Fibroblast of skin of left biceps (primary cell): ENCODE results near the gene GOLGA6L7.
"Not testable (repeated sequence)": the region's sequence is repeated elsewhere in the genome, so short reads cannot be mapped to it uniquely, and the experiment has no call there.

ENCODE experiments used
- DNase-seq, 2 experiments: peaks; one replicate each; pipeline ENCODE4 v3.0.0-alpha.2; 2013; ENCODE audit warnings: low read depth in 2 of 2

Gene GOLGA6L7, protein sequence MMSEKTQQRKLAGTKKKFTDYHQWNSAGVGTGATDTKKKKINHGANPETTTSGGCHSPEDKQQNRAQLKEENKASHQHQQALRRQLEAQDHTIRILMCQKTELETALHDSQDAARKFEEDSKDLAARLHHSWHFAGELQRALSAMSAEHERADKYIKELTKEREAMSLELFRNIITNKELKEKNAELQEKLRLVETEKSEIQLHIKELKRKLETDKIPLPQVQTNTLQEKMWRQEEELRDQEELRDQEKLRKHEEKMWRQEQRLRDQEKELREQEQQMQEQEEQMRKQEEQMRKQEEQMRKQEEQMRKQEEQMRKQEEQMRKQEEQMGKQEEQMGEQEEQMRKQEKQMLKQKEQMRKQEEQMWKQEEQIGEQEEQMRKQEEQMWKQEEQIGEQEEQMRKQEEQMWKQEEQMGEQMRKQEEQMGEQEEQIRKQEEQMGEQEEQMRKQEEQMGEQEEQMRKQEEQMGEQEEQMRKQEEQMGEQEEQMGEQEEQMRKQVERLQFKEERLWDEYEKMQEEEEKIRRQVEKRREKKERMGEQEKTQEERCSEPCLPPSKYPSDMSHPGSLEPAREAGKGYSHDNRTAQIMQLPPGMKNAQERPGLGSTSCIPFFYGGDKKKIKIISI

DNA sequence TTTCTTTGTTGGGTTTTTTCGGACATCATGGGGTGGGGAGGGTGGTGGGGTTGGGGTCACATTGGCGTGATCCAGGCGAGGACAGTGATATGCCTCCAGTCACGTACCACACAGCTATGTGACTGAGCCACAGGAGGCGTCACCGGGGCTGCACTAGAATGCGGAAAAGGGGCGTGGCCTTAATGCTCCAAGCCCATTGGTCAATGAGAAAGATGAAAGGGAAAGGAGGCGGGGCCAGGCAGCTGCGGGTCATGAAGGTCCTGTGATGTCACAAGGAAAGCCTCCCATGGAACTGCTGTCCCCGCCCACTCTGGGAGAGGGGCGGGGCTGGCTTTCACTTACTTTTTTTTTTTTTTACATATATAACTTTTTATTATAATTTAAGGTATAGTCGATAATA is at the start of gene GOLGA6L7:
GOLGA6L7 (minus strand) TSS at position 124 of the 400 bp plus-strand sequence; CDS start at position 29, 95 bp downstream.
- DNase-seq, result not testable (repeated sequence)

DNA sequence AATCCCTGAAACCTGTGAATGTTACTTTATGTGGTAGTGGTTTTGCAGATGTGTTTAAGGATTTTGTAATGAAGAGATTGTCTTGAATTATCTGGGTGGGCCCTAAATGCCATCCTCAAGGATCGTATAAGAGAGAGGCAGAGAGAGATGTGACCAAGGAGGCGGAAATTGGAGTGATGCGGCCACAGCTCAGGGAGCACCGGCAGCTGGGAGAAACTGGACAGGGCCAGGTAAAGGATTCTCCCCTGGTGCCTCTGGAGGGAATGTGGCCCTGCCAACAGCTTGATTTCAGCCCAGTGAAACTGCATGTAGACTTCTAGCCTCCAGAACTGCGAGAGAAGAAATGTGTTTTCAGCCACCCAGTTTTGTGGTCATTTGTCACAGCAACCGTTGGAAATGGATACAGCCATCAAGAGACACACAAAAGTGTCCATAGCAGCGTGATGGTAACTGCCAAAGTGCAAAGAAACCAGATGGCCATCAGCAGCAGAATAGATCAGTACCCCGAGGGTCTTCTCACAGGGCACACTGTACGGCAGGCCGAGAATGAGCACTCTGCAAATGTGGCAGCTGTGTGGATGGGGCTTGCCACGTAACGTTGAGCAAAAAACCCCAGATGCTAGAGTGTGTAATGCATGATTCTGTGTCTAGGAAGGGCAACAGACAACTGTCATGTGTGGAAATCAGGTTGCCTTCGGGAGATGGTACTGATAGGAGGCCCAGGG is 49.6 kb upstream of the GOLGA6L7 start:
- no peak for DNase-seq

DNA sequence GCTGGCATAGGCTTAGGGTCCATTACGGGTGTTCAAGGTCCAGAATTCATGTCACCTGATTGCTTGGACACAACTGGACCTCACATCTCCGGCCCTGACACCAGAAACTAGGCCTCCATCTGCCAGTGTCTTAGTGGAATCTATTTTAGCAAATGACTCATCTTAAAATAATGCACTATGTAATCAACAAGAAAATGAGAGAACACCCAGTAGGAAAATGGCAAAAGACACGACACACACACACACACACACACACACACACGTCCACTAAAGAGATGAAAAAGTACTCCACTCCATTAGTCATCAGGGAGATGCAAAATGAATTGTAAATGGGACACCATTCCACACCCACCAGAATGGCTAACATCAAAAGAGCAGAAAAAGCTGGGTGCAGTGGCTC is 48.5 kb upstream of the GOLGA6L7 start:
- peak; percentile 56 to 64 for DNase-seq

DNA sequence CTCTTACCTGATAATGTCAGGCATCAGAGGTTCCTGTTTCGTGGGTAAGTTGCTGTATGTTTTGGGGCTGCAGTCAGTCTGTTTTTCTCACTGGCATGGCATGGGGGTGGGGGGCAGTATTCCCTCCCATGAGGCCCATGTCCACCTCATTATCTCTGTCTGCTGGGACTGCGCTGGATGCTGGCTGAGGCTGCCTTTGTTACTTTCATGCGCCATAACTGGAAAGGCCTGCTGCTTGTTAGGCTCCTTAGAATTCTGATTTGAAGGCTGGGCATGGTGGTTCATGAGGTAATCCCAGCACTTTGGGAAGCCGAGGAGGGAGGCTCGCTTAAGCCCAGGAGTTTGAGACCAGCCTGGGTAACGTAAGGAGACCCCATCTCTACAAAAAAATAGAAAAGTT is 47.1 kb upstream of the GOLGA6L7 start:
- DNase-seq, result no peak

DNA sequence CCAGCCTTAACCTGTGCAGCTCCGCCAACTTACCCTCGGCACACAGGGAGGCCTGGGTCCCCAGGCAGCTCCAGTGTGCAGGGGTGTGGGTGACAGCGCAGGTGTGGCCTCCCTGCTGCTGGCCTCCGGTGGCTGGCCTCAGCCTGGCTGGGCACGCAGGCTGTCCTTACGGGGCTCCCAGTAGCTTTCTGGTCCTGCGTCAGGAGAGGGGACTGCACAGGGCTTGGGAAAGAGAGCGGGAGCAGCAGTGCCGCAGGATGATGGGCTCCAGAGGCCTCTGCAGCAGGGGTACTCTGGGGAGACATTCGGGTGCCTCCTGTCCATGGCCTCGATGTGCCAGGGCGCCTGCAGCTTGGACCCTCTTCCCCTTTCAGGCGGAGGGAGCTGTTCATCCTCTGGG is 46.7 kb upstream of the GOLGA6L7 start:
- no peak for DNase-seq

DNA sequence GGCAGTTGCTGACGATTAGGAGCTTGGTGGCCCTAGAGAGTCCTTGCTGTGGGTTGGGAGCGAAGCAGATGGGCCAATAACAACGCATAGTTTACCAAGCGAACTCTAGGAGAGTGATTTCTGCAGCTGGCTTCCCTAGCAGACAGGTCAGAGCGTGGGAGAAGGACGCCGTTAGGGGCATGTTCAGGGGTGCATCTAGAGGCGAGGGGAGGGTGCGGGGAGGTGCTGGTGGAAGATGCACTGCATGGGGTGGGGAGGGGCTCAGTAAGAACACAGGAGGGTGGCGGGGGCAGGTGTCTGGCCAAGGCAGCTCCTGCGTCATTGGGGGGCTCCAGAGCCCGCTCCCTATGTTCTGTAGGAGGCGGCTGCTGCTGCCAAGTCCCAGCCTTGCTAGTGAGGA is 46.2 kb upstream of the GOLGA6L7 start:
- DNase-seq, result no peak

DNA sequence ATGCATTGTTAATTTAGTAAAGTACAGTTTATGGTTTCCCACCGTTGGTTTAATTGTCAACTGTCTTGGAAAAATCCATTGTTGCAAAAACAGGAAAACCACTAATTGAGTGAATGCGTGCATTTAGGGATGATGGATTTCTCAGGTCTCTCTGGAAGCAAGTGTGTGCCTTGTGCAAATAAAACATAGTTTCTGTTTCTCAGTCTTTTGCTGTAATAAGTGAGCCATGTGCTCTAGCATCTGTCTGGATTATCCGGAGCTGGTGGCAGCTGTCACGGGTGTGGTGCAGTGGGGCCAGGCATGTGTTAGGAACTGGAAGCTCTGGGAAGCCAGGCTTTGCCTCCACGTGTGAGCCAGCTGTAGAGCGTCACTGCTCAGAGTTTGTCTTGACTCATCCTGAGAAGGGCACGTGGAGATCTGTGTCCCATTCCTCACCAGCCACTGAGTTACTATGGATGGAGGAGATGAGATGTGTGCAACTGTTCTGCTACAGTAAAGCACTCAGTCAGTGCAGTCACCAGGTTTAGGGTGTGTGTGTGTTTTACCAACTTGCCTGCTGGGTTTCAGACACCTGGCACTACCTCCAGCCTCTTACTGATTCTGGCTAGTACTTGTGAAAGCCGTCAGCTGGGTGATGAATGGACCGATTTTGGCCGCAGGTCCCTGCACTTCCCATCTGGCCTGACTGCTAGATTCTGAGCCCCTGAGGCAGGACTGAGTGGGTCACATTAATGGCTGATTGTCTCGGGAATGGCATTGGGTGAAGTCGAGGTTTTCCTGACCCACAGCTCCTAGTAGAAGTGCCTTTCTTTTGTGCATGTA is 44.6 kb upstream of the GOLGA6L7 start:
- DNase-seq, result peak; percentile 39 to 45

DNA sequence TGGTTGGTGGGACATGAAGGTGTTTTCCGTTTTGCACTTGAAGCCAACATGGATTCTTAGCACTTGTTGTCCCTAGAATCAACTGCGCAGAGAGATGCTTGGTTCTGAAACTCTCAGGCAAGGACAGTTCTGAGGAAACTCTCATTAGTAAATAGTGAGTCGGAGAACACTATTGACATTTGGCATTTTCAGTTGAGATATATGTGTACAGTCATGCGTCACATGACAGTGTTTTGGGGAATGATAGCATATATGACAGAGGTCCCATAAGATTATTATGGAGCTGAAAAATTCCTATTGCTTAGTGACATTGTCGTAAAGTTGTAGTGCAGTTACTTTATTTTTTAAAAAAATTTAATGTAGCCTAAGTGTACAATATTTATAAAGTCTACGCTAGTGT is 43.1 kb upstream of the GOLGA6L7 start:
- DNase-seq, result no peak

DNA sequence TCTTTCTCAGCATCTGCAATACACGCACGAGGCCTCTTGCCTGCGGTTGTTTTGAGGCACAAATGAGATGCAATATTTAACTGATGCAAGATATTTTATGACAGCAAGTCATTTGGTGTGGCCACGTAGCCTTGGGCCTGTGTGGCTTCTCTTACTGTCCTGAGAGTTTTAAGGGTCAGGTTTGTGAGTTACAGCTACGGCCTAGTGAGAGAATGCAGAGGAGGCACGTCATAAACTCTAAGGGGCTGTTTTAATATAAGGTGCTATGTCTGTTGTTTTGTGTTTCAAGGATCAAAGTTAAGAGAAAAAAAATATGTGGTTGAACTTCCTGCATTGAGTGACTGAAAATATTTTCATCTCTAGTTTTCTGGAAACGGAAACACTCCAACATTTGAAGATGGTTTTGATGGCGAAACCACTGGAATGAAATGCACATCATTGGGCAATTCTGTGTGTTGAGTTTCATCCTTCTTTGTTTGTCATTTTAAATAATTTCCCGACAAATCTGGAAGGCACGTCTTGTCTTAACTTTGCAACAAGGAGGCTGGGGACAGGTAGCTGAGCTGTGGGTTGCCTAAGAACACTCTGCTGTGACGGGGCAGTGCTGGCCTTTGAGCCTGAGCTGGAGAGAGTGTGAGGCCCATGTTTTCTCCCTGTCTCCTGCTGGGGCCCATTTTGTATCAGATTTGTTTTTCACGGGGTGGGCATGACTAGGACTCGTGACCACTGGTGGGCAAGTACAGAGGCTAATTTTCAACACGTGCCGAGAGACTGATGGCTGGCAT is 42.5 kb upstream of the GOLGA6L7 start:
- DNase-seq, result peak; percentile 23 to 28

DNA sequence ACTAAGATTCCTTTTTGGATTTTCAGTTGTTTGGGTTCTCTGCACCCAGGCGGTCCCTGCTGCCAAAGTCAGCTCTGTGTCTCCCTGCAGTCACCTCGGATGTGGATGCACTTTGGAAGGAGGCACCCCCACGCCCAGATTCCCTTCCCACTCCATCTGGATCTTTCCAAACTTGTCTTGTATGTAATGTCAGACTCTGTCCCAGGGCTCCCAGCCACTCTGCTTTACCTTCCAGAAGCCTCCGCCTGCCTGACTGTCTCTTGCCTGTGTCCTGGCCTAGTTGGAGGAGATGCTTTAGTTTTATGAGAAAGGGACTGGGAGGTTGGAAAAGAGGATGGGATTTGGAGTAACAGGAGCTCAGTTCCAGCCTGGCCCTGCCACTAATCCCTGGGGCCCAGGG is 41.8 kb upstream of the GOLGA6L7 start:
- not testable (repeated sequence) for DNase-seq

DNA sequence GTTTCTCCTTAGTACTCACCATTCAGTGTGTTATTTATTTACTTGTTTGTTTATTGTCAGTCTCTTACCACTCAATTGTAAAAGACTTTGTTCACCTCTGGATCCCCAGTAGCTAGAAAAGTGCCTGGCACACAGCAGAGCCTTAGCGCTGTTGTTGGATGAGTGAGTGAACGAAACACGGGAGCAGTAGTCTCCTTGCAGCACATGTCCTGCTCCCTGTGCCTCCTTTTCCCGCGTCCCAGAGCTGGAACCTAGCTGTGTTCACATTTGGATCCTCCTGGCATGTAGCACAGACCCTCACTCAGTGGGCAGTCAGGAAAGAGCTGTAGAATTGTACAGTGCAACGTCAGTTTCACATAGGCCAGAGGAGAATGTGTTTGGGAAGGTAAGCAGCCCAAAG is 41.4 kb upstream of the GOLGA6L7 start:
- DNase-seq, result not testable (repeated sequence)

DNA sequence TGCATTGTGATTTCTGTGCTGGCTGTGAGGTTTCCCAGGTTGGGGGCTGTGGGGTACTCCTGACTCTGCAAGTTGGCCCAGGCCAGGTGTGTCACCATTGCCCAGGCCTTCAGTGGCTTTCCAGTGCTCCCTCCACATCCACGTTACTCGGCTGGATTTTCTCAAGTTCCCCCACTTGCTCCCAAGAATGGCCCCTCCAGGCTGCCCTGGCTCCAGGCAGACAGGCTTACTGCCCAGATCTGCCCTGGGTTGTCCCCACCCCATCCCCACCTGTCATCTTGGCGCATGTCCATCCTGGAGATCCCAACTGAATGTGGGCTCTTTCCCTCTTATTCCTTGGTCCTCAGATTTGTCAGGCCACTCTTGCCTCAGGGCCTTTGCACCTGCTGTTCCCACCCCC is 40.9 kb upstream of the GOLGA6L7 start:
- DNase-seq, result no peak

DNA sequence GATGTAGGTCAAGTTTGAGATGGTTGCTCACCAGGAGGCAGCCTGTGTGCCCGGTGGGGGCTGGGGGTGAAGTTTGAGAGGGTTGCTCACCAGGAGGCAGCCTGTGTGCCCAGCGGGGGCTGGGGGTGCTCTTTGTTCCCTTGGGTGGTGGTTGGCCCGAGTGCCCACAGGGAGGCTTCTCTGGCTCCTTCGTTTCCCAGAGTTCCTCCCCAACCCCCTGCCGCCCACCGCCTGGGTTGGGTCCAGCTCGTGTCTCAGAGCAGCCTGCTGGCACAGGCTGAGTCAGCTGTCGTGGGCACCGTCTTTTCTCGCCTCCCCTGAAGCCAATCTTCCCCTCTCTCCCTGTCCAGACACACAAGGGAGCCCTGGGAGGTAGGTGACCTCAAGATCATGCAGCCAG is 40.5 kb upstream of the GOLGA6L7 start:
- DNase-seq, result no peak

DNA sequence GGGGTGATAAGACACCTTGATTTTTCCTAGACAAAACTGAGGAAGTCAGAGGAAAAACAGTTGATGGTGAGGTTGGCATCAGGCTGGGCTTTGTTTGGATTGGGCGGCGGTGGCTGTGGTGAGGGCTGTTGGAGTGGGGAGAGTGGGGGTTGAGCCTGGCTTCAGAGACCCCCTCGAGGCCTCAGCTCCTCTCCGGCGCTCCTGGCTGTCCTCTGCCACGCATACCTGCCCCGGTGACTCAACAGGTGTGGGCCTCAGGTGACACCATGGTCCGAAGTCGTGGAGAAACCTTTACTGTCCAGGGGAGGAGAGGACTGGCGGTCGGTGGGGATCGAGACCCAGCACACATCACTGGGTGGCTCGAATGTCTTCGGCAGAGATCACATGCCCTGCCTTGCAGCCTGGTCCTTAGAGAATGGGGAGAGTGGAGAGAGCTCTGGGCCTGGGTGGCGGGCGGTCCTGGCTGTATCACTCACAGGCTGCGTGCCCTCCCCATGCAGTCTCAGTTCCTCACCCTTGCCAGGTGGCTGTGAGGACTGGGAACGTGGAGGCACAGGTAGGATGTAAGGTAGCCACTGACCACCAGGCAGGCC is 40.0 kb upstream of the GOLGA6L7 start:
- DNase-seq, result no peak

DNA sequence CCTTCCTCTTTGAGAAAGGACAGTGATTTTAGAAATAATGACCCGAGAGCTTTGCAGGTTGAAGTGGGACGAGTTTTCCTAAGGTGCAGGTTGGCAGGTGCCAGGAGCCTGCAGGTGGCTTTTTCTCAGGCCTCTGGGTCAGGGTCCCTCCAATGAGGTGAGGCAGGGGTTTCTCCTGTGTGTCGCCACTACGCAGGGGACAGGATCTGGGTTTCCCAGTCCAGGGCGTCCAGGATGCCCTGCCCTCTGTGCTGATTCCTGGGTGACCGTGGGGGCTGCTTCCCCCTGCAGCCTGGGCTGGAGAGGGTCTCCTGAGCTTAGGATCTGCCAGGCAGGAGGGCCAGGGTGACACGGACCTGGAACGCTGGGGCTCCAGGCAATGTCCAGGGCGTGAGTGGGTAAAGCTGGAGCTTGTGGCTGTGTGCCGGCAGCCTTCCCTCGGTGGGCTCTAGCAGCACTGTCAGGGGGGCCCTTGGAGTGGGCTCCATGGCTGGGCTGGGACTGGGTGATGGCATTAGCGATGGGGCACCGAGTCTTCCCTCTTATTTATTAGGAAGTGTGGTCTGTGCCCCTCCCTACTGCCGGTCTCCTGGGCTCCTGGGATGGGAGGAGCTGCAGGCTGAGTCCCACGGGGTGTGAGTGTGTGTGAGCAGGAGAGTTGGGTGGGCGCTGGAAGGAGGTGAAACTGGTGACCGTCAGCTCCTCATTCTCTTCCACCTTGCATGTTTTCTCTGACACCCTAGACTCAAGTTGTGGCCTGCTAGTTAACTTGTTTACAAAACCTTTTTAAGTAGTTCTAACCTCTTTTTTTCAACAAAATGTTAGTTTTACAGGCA is 39.1 kb upstream of the GOLGA6L7 start:
- DNase-seq, result no peak

DNA sequence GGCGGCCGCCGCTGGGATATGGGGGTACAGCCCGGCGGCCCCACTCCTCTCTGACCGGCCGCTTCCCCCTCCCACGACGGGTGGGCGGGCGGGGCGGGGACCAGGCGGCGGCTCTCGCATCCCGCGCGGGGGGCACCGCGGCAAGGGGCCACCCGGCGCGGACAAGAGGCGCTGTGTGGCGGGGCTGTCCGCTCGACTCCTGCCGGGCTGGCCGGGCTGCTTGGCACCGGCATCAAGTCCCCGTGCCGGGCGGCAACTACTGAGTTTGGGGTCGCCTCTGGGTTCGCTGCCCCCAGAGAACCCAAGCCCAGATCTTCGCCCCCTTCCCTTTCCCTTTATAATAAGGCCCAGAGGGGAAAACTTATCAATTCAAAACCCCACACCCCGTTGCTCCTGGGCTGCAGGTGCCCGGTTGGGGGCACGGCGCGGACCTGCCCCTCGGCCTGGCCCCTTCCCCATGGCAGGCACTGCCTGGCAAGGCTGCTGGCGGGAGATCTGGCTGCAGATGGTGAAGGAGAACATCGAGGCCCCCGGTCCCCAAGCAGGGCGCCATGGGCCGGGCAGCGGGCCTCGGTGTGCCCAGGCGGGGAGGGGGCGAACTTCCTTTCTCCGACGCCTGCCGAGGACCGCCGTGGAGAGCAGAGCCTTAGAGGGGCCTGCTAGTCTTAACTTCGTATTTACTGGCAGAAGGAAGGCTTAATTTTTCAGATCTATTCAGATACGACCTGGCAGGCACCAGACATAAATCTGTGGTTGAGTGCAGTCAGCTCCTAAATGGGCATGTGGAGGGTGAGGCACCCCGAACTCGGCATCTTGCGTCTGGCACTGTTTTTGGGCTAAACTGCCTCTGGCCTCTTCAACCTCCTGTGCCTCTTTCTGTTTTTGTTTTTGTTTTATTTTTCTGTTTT is 38.2 kb upstream of the GOLGA6L7 start:
- no peak for DNase-seq

DNA sequence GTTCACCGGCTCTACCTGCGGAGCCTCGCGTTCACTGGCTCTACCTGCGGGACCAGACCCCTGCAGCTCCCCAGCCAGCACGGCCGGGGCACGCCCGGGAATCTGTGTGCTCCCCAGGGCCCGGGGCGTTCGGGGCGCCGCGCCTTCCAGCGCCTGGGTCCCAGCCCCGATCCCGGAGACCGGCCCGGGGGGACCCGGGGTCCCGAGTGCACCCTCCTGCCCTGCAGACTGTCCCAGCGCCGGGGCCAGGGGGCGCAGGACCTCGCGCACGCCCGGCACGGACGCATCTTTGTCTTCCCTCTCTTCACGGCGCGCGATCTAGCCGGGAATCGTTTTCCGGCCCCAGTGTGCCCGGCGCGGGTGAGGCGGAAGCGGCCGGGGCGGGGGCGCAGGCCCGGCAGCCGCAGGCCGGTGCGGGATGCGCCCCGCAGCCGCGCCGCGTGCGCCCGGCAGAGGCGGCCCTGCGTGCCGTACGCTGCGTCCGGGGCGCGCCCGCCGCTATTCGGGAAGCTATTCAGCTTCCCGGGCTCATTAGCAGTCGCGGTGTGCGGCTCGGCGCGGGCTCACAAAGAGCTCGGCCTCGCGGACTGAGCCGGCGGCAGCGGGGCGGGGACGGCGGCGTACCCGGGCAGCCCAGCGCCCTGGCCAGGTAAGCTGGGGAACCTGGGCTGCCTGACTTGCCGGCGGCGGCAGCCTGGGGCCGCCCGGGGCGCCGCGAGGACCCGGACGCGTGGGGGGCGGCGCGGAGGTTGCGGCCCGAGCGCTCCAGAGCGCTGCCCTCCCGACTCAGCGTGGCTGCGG is 37.4 kb upstream of the GOLGA6L7 start, which contains the start of gene APBA2:
APBA2 (plus strand) TSS at position 345 of the 801 bp plus-strand sequence. CDS start 167,911 bp downstream, outside the sequence.
- peak in 1 of 2 experiments; percentile 11 for DNase-seq
